Prostate gland (tissue), 2 donors: ENCODE measurements around the gene OR10Z1.

Source experiments
- POLR2A ChIP-seq: fragments of 450-650 bp; IDR thresholded peaks from one replicate; pipeline ENCODE4 v1.6.1; 2016; ENCODE audit warnings: antibody characterized with exemption, mild to moderate bottlenecking
- POLR2AphosphoS5 ChIP-seq: sonication (generic); formaldehyde crosslinking; IDR thresholded peaks from one replicate; pipeline ENCODE4 v1.6.1; 2017; ENCODE audit warnings: antibody characterized with exemption
- TF ChIP-seq, protein P1 (sequence below), 4 experiments: fragments of 200-600 bp in 2 of 4; fragments of 450-650 bp in 2 of 4; sonication (generic) in 2 of 4; IDR thresholded peaks; 1 replicate in 3 of 4; 2 replicates in 1 of 4; pipeline ENCODE4 v1.5.1; 2016 to 2019; ENCODE audit warnings: antibody characterized with exemption in 4 of 4, mild to moderate bottlenecking in 2 of 4, moderate library complexity in 2 of 4

DNA sequence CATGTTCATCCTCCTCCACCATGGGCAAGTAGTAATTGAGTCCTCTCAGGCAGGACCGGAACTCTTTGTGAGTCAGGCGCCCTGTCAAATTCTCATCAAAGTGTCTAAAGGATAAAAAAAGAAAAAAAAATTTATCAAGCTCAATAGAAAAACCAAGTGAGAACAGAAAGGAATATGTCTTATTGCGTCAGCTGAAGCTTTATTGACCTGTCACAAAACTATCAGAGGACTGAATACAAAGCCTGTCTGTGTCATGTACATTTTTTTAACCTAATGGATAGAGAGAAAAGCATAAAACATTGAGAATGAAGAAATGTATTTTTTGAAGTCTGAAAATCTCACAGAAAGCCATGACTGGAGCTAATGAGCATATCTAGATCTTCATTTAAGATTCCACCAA is 8.7 kb downstream of the OR10Z1 start:
- TF ChIP-seq POLR2A (no peak), POLR2AphosphoS5 (no peak)
- TF ChIP-seq, protein P1, sequence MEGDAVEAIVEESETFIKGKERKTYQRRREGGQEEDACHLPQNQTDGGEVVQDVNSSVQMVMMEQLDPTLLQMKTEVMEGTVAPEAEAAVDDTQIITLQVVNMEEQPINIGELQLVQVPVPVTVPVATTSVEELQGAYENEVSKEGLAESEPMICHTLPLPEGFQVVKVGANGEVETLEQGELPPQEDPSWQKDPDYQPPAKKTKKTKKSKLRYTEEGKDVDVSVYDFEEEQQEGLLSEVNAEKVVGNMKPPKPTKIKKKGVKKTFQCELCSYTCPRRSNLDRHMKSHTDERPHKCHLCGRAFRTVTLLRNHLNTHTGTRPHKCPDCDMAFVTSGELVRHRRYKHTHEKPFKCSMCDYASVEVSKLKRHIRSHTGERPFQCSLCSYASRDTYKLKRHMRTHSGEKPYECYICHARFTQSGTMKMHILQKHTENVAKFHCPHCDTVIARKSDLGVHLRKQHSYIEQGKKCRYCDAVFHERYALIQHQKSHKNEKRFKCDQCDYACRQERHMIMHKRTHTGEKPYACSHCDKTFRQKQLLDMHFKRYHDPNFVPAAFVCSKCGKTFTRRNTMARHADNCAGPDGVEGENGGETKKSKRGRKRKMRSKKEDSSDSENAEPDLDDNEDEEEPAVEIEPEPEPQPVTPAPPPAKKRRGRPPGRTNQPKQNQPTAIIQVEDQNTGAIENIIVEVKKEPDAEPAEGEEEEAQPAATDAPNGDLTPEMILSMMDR (IDR thresholded peaks at IDR 0.05), result no peak
